CD14-positive monocyte (primary cell): ENCODE results near the gene PACSIN3. TPM values are rescaled to one million over a fixed set of nuclear protein-coding genes. Genes with fewer than 3 reads are reported as not detected.

ENCODE experiments used
- DNase-seq, 3 donors: peaks; one replicate each; pipeline ENCODE4 v3.0.0-alpha.2; 2011 to 2022
- H2AFZ ChIP-seq: 2 replicates; pipeline ENCODE4 v1.6.0; 2012; ENCODE audit warnings: mild to moderate bottlenecking, low read depth, low read length, inconsistent platforms; ENCODE audit not compliant: insufficient read depth, poor library complexity, severe bottlenecking
- H3K27ac ChIP-seq, 2 donors: 1 replicate in 1 of 2; 2 replicates in 1 of 2; pipeline ENCODE4 v1.5.1; 2012 to 2013; ENCODE audit warnings: low read length in 2 of 2, control low read depth in 1 of 2, inconsistent platforms in 1 of 2, low read depth in 1 of 2, mild to moderate bottlenecking in 1 of 2
- H3K27me3 ChIP-seq, 2 donors: one replicate each; pipeline versions ENCODE4 v1.6.0 to v1.6.1; 2011 to 2013; ENCODE audit warnings: low read length in 2 of 2; ENCODE audit not compliant: control insufficient read depth in 2 of 2, insufficient read depth in 2 of 2
- H3K36me3 ChIP-seq, 2 donors: replicated peaks in 1 of 2; 1 replicate in 1 of 2; 2 replicates in 1 of 2; pipeline versions ENCODE4 v1.5.1 to v1.6.1; 2012 to 2013; ENCODE audit warnings: low read length in 2 of 2, control low read depth in 1 of 2, inconsistent platforms in 1 of 2, mild to moderate bottlenecking in 1 of 2; ENCODE audit not compliant: insufficient read depth in 2 of 2, control insufficient read depth in 1 of 2
- H3K4me1 ChIP-seq, 2 donors: 1 replicate in 1 of 2; 2 replicates in 1 of 2; pipeline versions ENCODE4 v1.5.1 to v1.6.1; 2012 to 2013; ENCODE audit warnings: low read length in 2 of 2, control low read depth in 1 of 2, inconsistent platforms in 1 of 2, mild to moderate bottlenecking in 1 of 2, moderate library complexity in 1 of 2; ENCODE audit not compliant: insufficient read depth in 2 of 2, control insufficient read depth in 1 of 2
- H3K4me2 ChIP-seq: replicated peaks from 2 replicates; pipeline ENCODE3; 2012; ENCODE audit warnings: low read length, moderate library complexity, mild to moderate bottlenecking; ENCODE audit not compliant: poor library complexity, severe bottlenecking; ENCODE audit errors: extremely low read depth
- H3K4me3 ChIP-seq, 3 experiments: fragments of 200-600 bp in 1 of 3; sonication (generic) in 1 of 3; replicated peaks in 1 of 3; 1 replicate in 2 of 3; 2 replicates in 1 of 3; pipeline ENCODE4 v1.5.1; 2011 to 2013; ENCODE audit warnings: low read length in 3 of 3, mild to moderate bottlenecking in 3 of 3, control low read depth in 2 of 3, low read depth in 2 of 3, inconsistent platforms in 1 of 3, moderate library complexity in 1 of 3
- H3K79me2 ChIP-seq: 2 replicates; pipeline ENCODE4 v1.6.0; 2012; ENCODE audit warnings: mild to moderate bottlenecking, control low read depth, inconsistent platforms, low read length, moderate library complexity; ENCODE audit not compliant: insufficient read depth
- H3K9ac ChIP-seq: 2 replicates; pipeline ENCODE4 v1.6.0; 2017; ENCODE audit warnings: low read length, mild to moderate bottlenecking; ENCODE audit not compliant: insufficient read depth, poor library complexity, severe bottlenecking
- H3K9me3 ChIP-seq, 2 donors: replicated peaks in 1 of 2; 1 replicate in 1 of 2; 2 replicates in 1 of 2; pipeline versions ENCODE4 v1.5.1 to v1.6.1; 2012 to 2013; ENCODE audit warnings: low read length in 2 of 2, control low read depth in 1 of 2; ENCODE audit not compliant: control insufficient read depth in 1 of 2, insufficient read depth in 1 of 2
- H4K20me1 ChIP-seq: 2 replicates; pipeline ENCODE4 v1.6.0; 2012; ENCODE audit warnings: mild to moderate bottlenecking, low read length, control low read depth, moderate library complexity; ENCODE audit not compliant: insufficient read depth
- H3K27ac Mint-ChIP-seq, 7 donors: one replicate each; pipeline ENCODE4 v1.8.0; 2020; ENCODE audit warnings: mild to moderate bottlenecking in 7 of 7, mixed read lengths in 7 of 7, moderate library complexity in 6 of 7, inconsistent platforms in 2 of 7
- H3K27me3 Mint-ChIP-seq, 3 donors: one replicate each; pipeline ENCODE4 v1.8.0; 2021 to 2022; ENCODE audit warnings: low read depth in 3 of 3, mild to moderate bottlenecking in 3 of 3, mixed read lengths in 3 of 3, moderate library complexity in 3 of 3, inconsistent platforms in 1 of 3
- H3K36me3 Mint-ChIP-seq, 2 donors: one replicate each; pipeline ENCODE4 v1.8.0; 2020; ENCODE audit warnings: mixed read lengths in 2 of 2, inconsistent platforms in 1 of 2, mild to moderate bottlenecking in 1 of 2
- H3K4me1 Mint-ChIP-seq: one replicate; pipeline ENCODE4 v1.8.0; 2020; ENCODE audit warnings: mild to moderate bottlenecking, mixed read lengths
- H3K4me3 Mint-ChIP-seq, 2 donors: one replicate each; pipeline ENCODE4 v1.8.0; 2020; ENCODE audit warnings: mild to moderate bottlenecking in 2 of 2, mixed read lengths in 2 of 2, moderate library complexity in 1 of 2
- H3K9me3 Mint-ChIP-seq, 7 donors: one replicate each; pipeline ENCODE4 v1.8.0; 2020 to 2022; ENCODE audit warnings: mixed read lengths in 7 of 7, mild to moderate bottlenecking in 6 of 7, moderate library complexity in 6 of 7, inconsistent platforms in 2 of 7
- CTCF ChIP-seq: fragments of 200-600 bp; IDR thresholded peaks from one replicate; pipeline ENCODE4 v1.8.0; 2022; ENCODE audit warnings: antibody characterized with exemption, mild to moderate bottlenecking
- WGBS: methylation state at CpG from one replicate; pipeline ENCODE4 v1.1.5; 2013; ENCODE audit warnings: missing lambda C conversion rate; ENCODE audit not compliant: insufficient coverage; 5-methylcytosine and 5-hydroxymethylcytosine counted together
- intact Hi-C, 2 donors: fragments of 100-400 bp; cut with micrococcal nuclease; formaldehyde crosslinking; loops; one replicate each; pipeline versions ENCODE4 v1.15.0 to v1.15.1; 2023
- polyA plus RNA-seq, 3 donors: library from polyadenylated mRNA; depleted of rRNA in 1 of 3; unstranded in 2 of 3; stranded (reverse) in 1 of 3; fragments of 300-500 nt in 2 of 3; fragments of >200 nt in 1 of 3; fragmentation: Illumina TruSeq in 2 of 3; gene quantifications; 1 replicate in 2 of 3; 2 replicates in 1 of 3; pipeline ENCODE4 v1.2.3, GENCODE V29; 2012 to 2021

The PACSIN3 gene
- polyA plus RNA-seq, 3 donors = not detected

GRCh38 chr11:47172740-47173336, 13.4 kb downstream of the PACSIN3 start:
- Histone ChIP-seq H2AFZ (no peak overlapping the region), H3K4me2 (no peak overlapping the region), H3K9me3 (no peaks in the 10 kb centered on the region), H3K4me1 (peaks cover 17 to 22% of the 10 kb centered on the region in 2 donors), H3K27me3 (no peaks in the 10 kb centered on the region), H3K79me2 (peaks cover 88% of the 10 kb centered on the region), H3K4me3 (no peak overlapping the region), H3K27ac (no peak overlapping the region), H3K36me3 (peaks cover 62 to 77% of the 10 kb centered on the region in 2 donors), H4K20me1 (peaks cover 86% of the 10 kb centered on the region), H3K9ac (no peak overlapping the region)
- intact Hi-C loops = loop anchor here in 1 of 2 donors (10.0 kb wide), 1 partner anchor 468 kb away; the partner anchor contains the start of genes ARHGAP1 and ZNF408
- Mint-ChIP-seq H3K9me3 (no peaks in the 10 kb centered on the region), H3K4me1 (peaks cover 15% of the 10 kb centered on the region), H3K36me3 (peaks cover 47 to 74% of the 10 kb centered on the region in 2 donors), H3K27me3 (no peaks in the 10 kb centered on the region), H3K27ac (peak overlapping the region in 2 of 7 donors; percentile 58 to 67), H3K4me3 (no peak overlapping the region)
- TF ChIP-seq CTCF = no peak
- DNase-seq = no peak
- WGBS = 74% methylated on average over 4 of the region's 6 CpGs

- H3K4me3 ChIP-seq = no peak overlapping the region
- no peak overlapping the region for H3K9ac ChIP-seq
- peaks cover 9 to 13% of the 10 kb centered on the region in 2 donors for H3K4me1 ChIP-seq
- Mint-ChIP-seq H3K27ac (no peak overlapping the region), H3K4me1 (peaks cover 7% of the 10 kb centered on the region), H3K36me3 (peaks cover 55 to 84% of the 10 kb centered on the region in 2 donors), H3K27me3 (no peaks in the 10 kb centered on the region), H3K4me3 (no peak overlapping the region), H3K9me3 (no peaks in the 10 kb centered on the region)
- peaks cover 96% of the 10 kb centered on the region for H4K20me1 ChIP-seq
- H3K36me3 ChIP-seq = peaks cover 72 to 87% of the 10 kb centered on the region in 2 donors
- no peak overlapping the region for H3K27ac ChIP-seq
- intact Hi-C loops = loop anchor here in 1 of 2 donors (10.0 kb wide), 1 partner anchor 467 kb away; the partner anchor contains the start of genes ARHGAP1 and ZNF408
- H2AFZ ChIP-seq = no peak overlapping the region
- DNase-seq = no peak
- no peak for TF ChIP-seq CTCF
- 79% methylated on average over 6 of the region's 8 CpGs for WGBS
- no peak overlapping the region for H3K4me2 ChIP-seq
- H3K79me2 ChIP-seq = peaks cover 94% of the 10 kb centered on the region
- H3K27me3 ChIP-seq = no peaks in the 10 kb centered on the region
- no peaks in the 10 kb centered on the region for H3K9me3 ChIP-seq
Measured at GRCh38 chr11:47171856-47172255, 14.4 kb downstream of the PACSIN3 start.
